ENCODE results near the gene DLG2. TPM values are rescaled to one million over a fixed set of nuclear protein-coding genes. Genes with fewer than 3 reads are reported as not detected.

Gene DLG2
- total and polyA plus RNA-seq, 2 of the 4 experiments (the other 2 are of a cell fraction) = 0.31 to 0.36 TPM

DNA sequence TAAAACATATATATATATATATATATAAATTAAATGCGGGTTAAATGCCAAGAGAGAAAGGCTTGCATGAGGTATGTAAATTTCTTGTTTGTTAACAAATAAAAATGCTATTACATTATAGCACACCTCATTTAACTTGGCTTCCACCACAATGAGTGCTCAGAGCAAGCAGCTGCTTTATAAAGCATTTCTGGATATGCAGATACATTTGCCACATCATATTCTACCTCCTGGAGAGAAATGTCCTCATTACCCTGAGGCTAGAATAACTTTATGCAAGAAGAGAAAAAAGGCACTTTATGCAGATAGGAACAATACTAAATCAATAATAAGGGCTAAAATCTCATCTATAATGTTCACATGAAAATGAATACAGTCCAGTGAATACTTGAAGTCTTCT is 2159.3 kb downstream of the DLG2 start (continued):
- TF ChIP-seq MAFK (IDR thresholded peaks at IDR 0.05; ENCODE audit: low read depth, low read length) (no peak), FOS (IDR thresholded peaks at IDR 0.05; ENCODE audit: low read depth, low read length) (no peak), MAZ (IDR thresholded peaks at IDR 0.05; ENCODE audit: borderline replicate concordance, low read depth, low read length) (no peak), POLR2A (IDR thresholded peaks at IDR 0.05; ENCODE audit: low read depth, low read length) (no peak), MXI1 (IDR thresholded peaks at IDR 0.05; ENCODE audit: borderline replicate concordance, low read depth, low read length) (no peak)
- TF ChIP-seq, protein P1, sequence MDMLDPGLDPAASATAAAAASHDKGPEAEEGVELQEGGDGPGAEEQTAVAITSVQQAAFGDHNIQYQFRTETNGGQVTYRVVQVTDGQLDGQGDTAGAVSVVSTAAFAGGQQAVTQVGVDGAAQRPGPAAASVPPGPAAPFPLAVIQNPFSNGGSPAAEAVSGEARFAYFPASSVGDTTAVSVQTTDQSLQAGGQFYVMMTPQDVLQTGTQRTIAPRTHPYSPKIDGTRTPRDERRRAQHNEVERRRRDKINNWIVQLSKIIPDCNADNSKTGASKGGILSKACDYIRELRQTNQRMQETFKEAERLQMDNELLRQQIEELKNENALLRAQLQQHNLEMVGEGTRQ (IDR thresholded peaks at IDR 0.05; ENCODE audit: low read depth, low read length) = no peak

Measured in IMR-90 (cell line).